ENCODE results near the gene DCAF6.

The DCAF6 gene

GRCh38 chr1:168091063-168091462, 154.6 kb downstream of the DCAF6 start:
- TF ChIP-seq CTCF (conservative IDR thresholded peaks at IDR 0.05): no peak
- H3K27ac ChIP-seq: no peak overlapping the region

- H3K27ac ChIP-seq: no peak overlapping the region
- no peak for TF ChIP-seq CTCF (conservative IDR thresholded peaks at IDR 0.05)
Measured at GRCh38 chr1:168091720-168092550, 155.5 kb downstream of the DCAF6 start.

- H3K27ac ChIP-seq: no peak overlapping the region
Measured at GRCh38 chr1:168092566-168093355, 156.3 kb downstream of the DCAF6 start.

GRCh38 chr1:168093616-168094015, 157.1 kb downstream of the DCAF6 start:
- TF ChIP-seq CTCF (conservative IDR thresholded peaks at IDR 0.05): no peak

More at GRCh38 chr1:168092566-168093355, 156.3 kb downstream of the DCAF6 start:
- TF ChIP-seq CTCF (conservative IDR thresholded peaks at IDR 0.05): peak; percentile 45; the same call in 1 of the 2 replicates

GRCh38 chr1:168095476-168095875, 159.0 kb downstream of the DCAF6 start:
- TF ChIP-seq CTCF (conservative IDR thresholded peaks at IDR 0.05): no peak
- no peak overlapping the region for H3K27ac ChIP-seq

More at GRCh38 chr1:168093616-168094015, 157.1 kb downstream of the DCAF6 start:
- H3K27ac ChIP-seq: no peak overlapping the region

- H3K27ac ChIP-seq: no peak overlapping the region
- TF ChIP-seq CTCF (conservative IDR thresholded peaks at IDR 0.05): no peak
Measured at GRCh38 chr1:168096296-168097165, 160.0 kb downstream of the DCAF6 start.

All from VCaP (cell line).